Keratinocyte (primary cell): Measurements from ENCODE around the gene TMEM260. TPM values are rescaled to one million over a fixed set of nuclear protein-coding genes. Genes with fewer than 3 reads are reported as not detected.
A peak's percentile ranks its signal among the peaks of the same experiment; 100 is the strongest.

Experiments used
- DNase-seq: peaks from one replicate; pipeline ENCODE4 v3.0.0-alpha.2; 2011; ENCODE audit warnings: low read depth, missing footprints, low spot score
- FAIRE-seq: peaks from 2 replicates; lab custom pipeline; 2011; peaks lifted over from hg19 to GRCh38; lab: Jason Lieb, UNC
- H2AFZ ChIP-seq: 2 replicates; pipeline ENCODE4 v1.6.0; 2012; ENCODE audit warnings: low read length, control low read depth, inconsistent platforms; ENCODE audit not compliant: control insufficient read depth
- H3K27ac ChIP-seq: 2 replicates; pipeline ENCODE4 v1.5.1; 2011; ENCODE audit warnings: low read length; ENCODE audit not compliant: control insufficient read depth, insufficient read depth
- H3K27me3 ChIP-seq: 3 replicates; pipeline ENCODE4 v1.6.0; 2011; ENCODE audit warnings: low read length; ENCODE audit not compliant: control insufficient read depth, insufficient read depth; ENCODE audit errors: extremely low read depth
- H3K36me3 ChIP-seq, 2 experiments: 2 replicates in 1 of 2; 3 replicates in 1 of 2; pipeline ENCODE4 v1.5.1; 2011; ENCODE audit warnings: low read length in 2 of 2, mild to moderate bottlenecking in 1 of 2; ENCODE audit not compliant: control insufficient read depth in 2 of 2, insufficient read depth in 2 of 2; ENCODE audit errors: extremely low read depth in 1 of 2
- H3K4me1 ChIP-seq: 3 replicates; pipeline ENCODE4 v1.5.1; 2011; ENCODE audit warnings: low read length; ENCODE audit not compliant: control insufficient read depth, insufficient read depth; ENCODE audit errors: extremely low read depth
- H3K4me2 ChIP-seq: 3 replicates; pipeline ENCODE4 v1.6.0; 2011; ENCODE audit warnings: low read depth, low read length; ENCODE audit not compliant: control insufficient read depth, insufficient read depth; ENCODE audit errors: extremely low read depth
- H3K4me3 ChIP-seq, 3 experiments: fragments of 200-600 bp in 1 of 3; sonication (generic) in 1 of 3; 2 replicates in 2 of 3; 3 replicates in 1 of 3; pipeline ENCODE4 v1.5.1; 2011 to 2016; ENCODE audit warnings: low read length in 3 of 3, mild to moderate bottlenecking in 3 of 3, control low read depth in 2 of 3, inconsistent platforms in 1 of 3, low read depth in 1 of 3, mixed read lengths in 1 of 3, mixed run types in 1 of 3, moderate library complexity in 1 of 3; ENCODE audit not compliant: control insufficient read depth in 2 of 3, insufficient read depth in 2 of 3; ENCODE audit errors: extremely low read depth in 1 of 3
- H3K79me2 ChIP-seq: 2 replicates; pipeline ENCODE4 v1.6.0; 2012; ENCODE audit warnings: low read length; ENCODE audit not compliant: control insufficient read depth, insufficient read depth
- H3K9ac ChIP-seq: 3 replicates; pipeline ENCODE4 v1.6.0; 2011; ENCODE audit warnings: low read length; ENCODE audit not compliant: control insufficient read depth, insufficient read depth; ENCODE audit errors: extremely low read depth
- H3K9me1 ChIP-seq: 3 replicates; pipeline ENCODE4 v1.6.0; 2011; ENCODE audit warnings: low read length; ENCODE audit not compliant: control insufficient read depth, insufficient read depth; ENCODE audit errors: extremely low read depth
- H3K9me3 ChIP-seq: 2 replicates; pipeline ENCODE4 v1.5.1; 2012; ENCODE audit warnings: low read depth, low read length; ENCODE audit not compliant: control insufficient read depth
- H4K20me1 ChIP-seq: 3 replicates; pipeline ENCODE4 v1.6.0; 2011; ENCODE audit warnings: low read length; ENCODE audit not compliant: control insufficient read depth, insufficient read depth; ENCODE audit errors: extremely low read depth
- EZH2 ChIP-seq: IDR thresholded peaks from one replicate; pipeline ENCODE4 v1.6.1; 2012; ENCODE audit warnings: inconsistent platforms, mild to moderate bottlenecking, low read length, moderate library complexity
- dilution Hi-C: fragments of 300-500 bp; cut with MboI; formaldehyde crosslinking; loops from one replicate; pipeline ENCODE4 v1.7.0; 2020; ENCODE audit warnings: low sequenced_read_pairs; ENCODE audit not compliant: extremely low pct_ligation_motif_present
- polyA plus RNA-seq, 5 experiments: library from polyadenylated mRNA; depleted of rRNA in 3 of 5; stranded (reverse) in 3 of 5; stranded (forward) in 1 of 5; unstranded in 1 of 5; fragments of >200 nt; gene quantifications; 1 replicate in 1 of 5; 2 replicates in 3 of 5; 3 replicates in 1 of 5; pipeline versions ENCODE4 v1.2.1 to v1.2.3, GENCODE V29; 2011 to 2012; ENCODE audit warnings: missing spikeins in 2 of 5, low read depth in 1 of 5, low replicate concordance in 1 of 5
- TF ChIP-seq, protein P1 (sequence below), 3 experiments: IDR thresholded peaks in 1 of 3; conservative IDR thresholded peaks in 1 of 3; optimal IDR thresholded peaks in 1 of 3; 2 replicates in 2 of 3; 3 replicates in 1 of 3; pipeline versions ENCODE3 to v1.5.1; 2011; ENCODE audit warnings: low read length in 3 of 3, mild to moderate bottlenecking in 3 of 3, moderate library complexity in 2 of 3, control low read depth in 1 of 3, inconsistent platforms in 1 of 3; ENCODE audit not compliant: insufficient read depth in 2 of 3; ENCODE audit errors: extremely low read depth in 1 of 3

Gene TMEM260
- polyA plus RNA-seq, 1 donor (not counting 4 experiments of a cell fraction or from before 2014, with no cell fraction given), result 13.1 TPM

DNA sequence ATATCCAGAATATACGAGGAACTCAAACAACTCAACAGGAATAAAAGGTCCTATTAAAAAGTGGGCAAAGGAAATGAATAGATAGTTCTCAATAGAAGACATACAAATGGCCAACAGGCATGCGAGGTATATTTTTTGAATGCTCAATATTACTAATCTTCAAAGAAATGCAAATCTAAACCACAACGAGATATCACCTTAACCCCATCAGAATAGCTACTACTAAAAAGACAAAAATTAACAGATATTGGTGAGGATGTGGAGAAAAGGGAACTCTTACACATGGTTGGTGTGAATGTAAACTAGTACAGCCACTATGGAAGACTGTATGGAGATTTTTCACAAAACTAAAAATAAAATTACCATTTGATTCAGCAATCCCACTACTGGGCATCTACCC, 99.2 kb downstream of the TMEM260 start:
- H3K4me2 ChIP-seq, result no peak overlapping the region
- no peak overlapping the region for H3K27ac ChIP-seq
- no peak overlapping the region for H3K4me3 ChIP-seq
- FAIRE-seq, result no peak
- no peaks in the 10 kb centered on the region for H3K27me3 ChIP-seq
- H3K79me2 ChIP-seq, result no peaks in the 10 kb centered on the region
- H3K9me3 ChIP-seq, result no peaks in the 10 kb centered on the region
- no peaks in the 10 kb centered on the region for H3K4me1 ChIP-seq
- no peaks in the 10 kb centered on the region for H3K9me1 ChIP-seq
- TF ChIP-seq, protein P1, sequence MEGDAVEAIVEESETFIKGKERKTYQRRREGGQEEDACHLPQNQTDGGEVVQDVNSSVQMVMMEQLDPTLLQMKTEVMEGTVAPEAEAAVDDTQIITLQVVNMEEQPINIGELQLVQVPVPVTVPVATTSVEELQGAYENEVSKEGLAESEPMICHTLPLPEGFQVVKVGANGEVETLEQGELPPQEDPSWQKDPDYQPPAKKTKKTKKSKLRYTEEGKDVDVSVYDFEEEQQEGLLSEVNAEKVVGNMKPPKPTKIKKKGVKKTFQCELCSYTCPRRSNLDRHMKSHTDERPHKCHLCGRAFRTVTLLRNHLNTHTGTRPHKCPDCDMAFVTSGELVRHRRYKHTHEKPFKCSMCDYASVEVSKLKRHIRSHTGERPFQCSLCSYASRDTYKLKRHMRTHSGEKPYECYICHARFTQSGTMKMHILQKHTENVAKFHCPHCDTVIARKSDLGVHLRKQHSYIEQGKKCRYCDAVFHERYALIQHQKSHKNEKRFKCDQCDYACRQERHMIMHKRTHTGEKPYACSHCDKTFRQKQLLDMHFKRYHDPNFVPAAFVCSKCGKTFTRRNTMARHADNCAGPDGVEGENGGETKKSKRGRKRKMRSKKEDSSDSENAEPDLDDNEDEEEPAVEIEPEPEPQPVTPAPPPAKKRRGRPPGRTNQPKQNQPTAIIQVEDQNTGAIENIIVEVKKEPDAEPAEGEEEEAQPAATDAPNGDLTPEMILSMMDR (optimal IDR thresholded peaks at IDR 0.05 in 1 of 3, IDR thresholded peaks at IDR 0.05 in 1 of 3, conservative IDR thresholded peaks at IDR 0.05 in 1 of 3; ENCODE audit: extremely low read depth in 1 of 3, insufficient read depth in 2 of 3, low read length in 3 of 3), result no peak
- TF ChIP-seq EZH2, result no peak
- no peaks in the 10 kb centered on the region for H4K20me1 ChIP-seq
- dilution Hi-C loops, result no loop called here
- no peaks in the 10 kb centered on the region for H3K36me3 ChIP-seq
- no peak overlapping the region for H2AFZ ChIP-seq
- no peak for DNase-seq
- H3K9ac ChIP-seq, result no peak overlapping the region

DNA sequence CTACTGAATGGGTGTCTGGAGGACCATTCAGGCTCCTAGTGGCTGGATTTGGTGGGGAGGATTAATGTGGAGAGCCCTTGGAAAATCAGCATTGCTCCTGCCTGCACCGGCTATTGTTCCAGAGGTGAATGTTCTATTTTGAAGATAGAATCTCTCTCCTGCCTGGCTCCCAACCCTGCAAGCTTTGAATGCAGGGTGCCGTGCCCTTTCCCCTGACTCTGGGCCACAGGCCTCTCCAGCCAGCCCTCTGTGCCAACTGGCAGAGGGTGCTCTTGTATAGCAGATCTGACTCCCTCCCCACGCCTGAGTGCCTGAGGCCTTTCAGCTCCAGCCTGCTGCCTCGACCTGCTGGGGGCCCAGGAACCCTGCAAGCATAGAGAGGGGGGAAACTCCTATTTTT, 106.8 kb downstream of the TMEM260 start:
- Histone ChIP-seq H3K4me3 (no peak overlapping the region), H3K36me3 (no peaks in the 10 kb centered on the region), H3K79me2 (no peaks in the 10 kb centered on the region), H3K4me1 (no peaks in the 10 kb centered on the region), H3K9ac (no peak overlapping the region), H3K9me1 (no peaks in the 10 kb centered on the region), H3K9me3 (no peaks in the 10 kb centered on the region), H3K27me3 (no peaks in the 10 kb centered on the region), H2AFZ (no peak overlapping the region), H3K27ac (no peak overlapping the region), H4K20me1 (no peaks in the 10 kb centered on the region), H3K4me2 (no peak overlapping the region)
- TF ChIP-seq, protein P1 (optimal IDR thresholded peaks at IDR 0.05 in 1 of 3, IDR thresholded peaks at IDR 0.05 in 1 of 3, conservative IDR thresholded peaks at IDR 0.05 in 1 of 3; ENCODE audit: extremely low read depth in 1 of 3, insufficient read depth in 2 of 3, low read length in 3 of 3), result peak in 2 of 3 experiments; percentile 36 to 45
- no peak for TF ChIP-seq EZH2
- no peak for FAIRE-seq
- no peak for DNase-seq
- dilution Hi-C loops, result no loop called here
